ENCODE data around the gene AKR1D1. TPM values are rescaled to one million over a fixed set of nuclear protein-coding genes. Genes with fewer than 3 reads are reported as not detected.

The AKR1D1 gene
- total RNA-seq, 1 experiment from 2014 or later: not detected

- CTCF ChIA-PET: no interaction called here
- H3K36me3 ChIP-seq (ENCODE audit: control insufficient read depth, insufficient read depth, low read length): no peaks in the 10 kb centered on the region
- no peaks in the 10 kb centered on the region for H3K4me1 ChIP-seq (ENCODE audit: control insufficient read depth, insufficient read depth, low read length)
- no peaks in the 10 kb centered on the region for H3K27me3 ChIP-seq (ENCODE audit: control insufficient read depth, insufficient read depth, low read length)
- POLR2A ChIA-PET: no interaction called here
- ATAC-seq (no peak), DNase-seq (ENCODE audit: low read depth, low spot score) (no peak)
- intact Hi-C loops (cut with micrococcal nuclease; ENCODE audit: unreplicated experiment) (no loop called here), in situ Hi-C loops (cut with HindIII; ENCODE audit: low pct_unique_long_range_greater_than_20kb, low sequenced_read_pairs) (no loop called here)
- no peaks in the 10 kb centered on the region for H3K9me3 ChIP-seq (ENCODE audit: control insufficient read depth, insufficient read depth, low read depth, low read length)
- no peak overlapping the region for H3K27ac ChIP-seq (ENCODE audit: low read length)
- no peak for TF ChIP-seq CTCF (IDR thresholded peaks at IDR 0.05)
- no peak overlapping the region for H3K4me3 ChIP-seq (ENCODE audit: low read depth in 2 of 2, low read length in 2 of 2)
- BruUV-seq (replicated peaks): no TSS peak
These were observed 5.4 kb upstream of the AKR1D1 start for GRCh38 chr7:138070908-138071307.

GRCh38 chr7:138072726-138073125 is 3.5 kb upstream of the AKR1D1 start:
- H3K4me3 ChIP-seq (ENCODE audit: low read depth in 2 of 2, low read length in 2 of 2): no peak overlapping the region
- intact Hi-C loops (cut with micrococcal nuclease; ENCODE audit: unreplicated experiment) (no loop called here), in situ Hi-C loops (cut with HindIII; ENCODE audit: low pct_unique_long_range_greater_than_20kb, low sequenced_read_pairs) (no loop called here)
- DNase-seq (ENCODE audit: low read depth, low spot score): no peak
- H3K27me3 ChIP-seq (ENCODE audit: control insufficient read depth, insufficient read depth, low read length): no peaks in the 10 kb centered on the region
- ATAC-seq: no peak
- CTCF ChIA-PET: no interaction called here
- no peak overlapping the region for H3K27ac ChIP-seq (ENCODE audit: low read length)
- TF ChIP-seq REST (IDR thresholded peaks at IDR 0.05; ENCODE audit: insufficient read depth in 1 of 2, low read depth in 2 of 2, low read length in 1 of 2) (no peak), SIN3A (IDR thresholded peaks at IDR 0.05; ENCODE audit: borderline replicate concordance, insufficient read depth, low read depth, low read length) (no peak), TCF7L2 (IDR thresholded peaks at IDR 0.05; ENCODE audit: low read depth, low read length) (no peak), POLR2AphosphoS5 (IDR thresholded peaks at IDR 0.05; ENCODE audit: low read depth, low read length) (no peak), CTCF (IDR thresholded peaks at IDR 0.05) (no peak)
- H3K36me3 ChIP-seq (ENCODE audit: control insufficient read depth, insufficient read depth, low read length): no peaks in the 10 kb centered on the region
- H3K9me3 ChIP-seq (ENCODE audit: control insufficient read depth, insufficient read depth, low read depth, low read length): no peaks in the 10 kb centered on the region
- H3K4me1 ChIP-seq (ENCODE audit: control insufficient read depth, insufficient read depth, low read length): no peaks in the 10 kb centered on the region
- BruUV-seq (replicated peaks): no TSS peak
- POLR2A ChIA-PET: no interaction called here

- no peak for DNase-seq (ENCODE audit: low read depth, low spot score)
- no peak overlapping the region for H3K27ac ChIP-seq (ENCODE audit: low read length)
- no peak overlapping the region for H3K4me3 ChIP-seq (ENCODE audit: low read depth in 2 of 2, low read length in 2 of 2)
- H3K27me3 ChIP-seq (ENCODE audit: control insufficient read depth, insufficient read depth, low read length): no peaks in the 10 kb centered on the region
- BruUV-seq (replicated peaks): no TSS peak
- POLR2A ChIA-PET: no interaction called here
- TF ChIP-seq CTCF (IDR thresholded peaks at IDR 0.05): no peak
- TF ChIP-seq REST (IDR thresholded peaks at IDR 0.05; ENCODE audit: insufficient read depth in 1 of 2, low read depth in 2 of 2, low read length in 1 of 2): no peak
- TF ChIP-seq TCF7L2 (IDR thresholded peaks at IDR 0.05; ENCODE audit: low read depth, low read length): no peak
- no peak for TF ChIP-seq POLR2AphosphoS5 (IDR thresholded peaks at IDR 0.05; ENCODE audit: low read depth, low read length)
- no peak for TF ChIP-seq SIN3A (IDR thresholded peaks at IDR 0.05; ENCODE audit: borderline replicate concordance, insufficient read depth, low read depth, low read length)
- H3K9me3 ChIP-seq (ENCODE audit: control insufficient read depth, insufficient read depth, low read depth, low read length): no peaks in the 10 kb centered on the region
- H3K36me3 ChIP-seq (ENCODE audit: control insufficient read depth, insufficient read depth, low read length): no peaks in the 10 kb centered on the region
- in situ Hi-C loops (cut with HindIII; ENCODE audit: low pct_unique_long_range_greater_than_20kb, low sequenced_read_pairs): no loop called here
- no peak for ATAC-seq
- intact Hi-C loops (cut with micrococcal nuclease; ENCODE audit: unreplicated experiment): no loop called here
- CTCF ChIA-PET: no interaction called here
- no peaks in the 10 kb centered on the region for H3K4me1 ChIP-seq (ENCODE audit: control insufficient read depth, insufficient read depth, low read length)
These were observed 2.1 kb upstream of the AKR1D1 start for GRCh38 chr7:138074121-138074520.
